Nephron (organoid): ENCODE measurements around the gene ZNF507.
A peak's percentile ranks its signal among the peaks of the same experiment; 100 is the strongest.

Source experiments
- H3K27ac Mint-ChIP-seq, 3 experiments: 2 replicates each; pipeline ENCODE4 v1.8.0; 2020; ENCODE audit warnings: mixed read lengths in 3 of 3, mild to moderate bottlenecking in 2 of 3, moderate library complexity in 1 of 3
- H3K27me3 Mint-ChIP-seq: 2 replicates; pipeline ENCODE4 v1.8.0; 2021; ENCODE audit warnings: low read depth, mild to moderate bottlenecking, moderate library complexity, mixed read lengths
- H3K36me3 Mint-ChIP-seq: 2 replicates; pipeline ENCODE4 v1.8.0; 2020; ENCODE audit warnings: low read depth, mixed read lengths
- H3K4me1 Mint-ChIP-seq: 2 replicates; pipeline ENCODE4 v1.8.0; 2020; ENCODE audit warnings: mixed read lengths
- H3K4me3 Mint-ChIP-seq, 3 experiments: 2 replicates each; pipeline ENCODE4 v1.8.0; 2020; ENCODE audit warnings: mild to moderate bottlenecking in 3 of 3, mixed read lengths in 3 of 3, moderate library complexity in 2 of 3
- H3K9me3 Mint-ChIP-seq: 2 replicates; pipeline ENCODE4 v1.8.0; 2020; ENCODE audit warnings: mixed read lengths
- TF ChIP-seq, protein P1 (sequence below), 3 experiments: fragments of 200-600 bp; sonication (generic); IDR thresholded peaks; one replicate each; pipeline ENCODE4 v1.5.0; 2021; ENCODE audit warnings: antibody characterized with exemption in 3 of 3; ENCODE audit not compliant: unreplicated experiment in 3 of 3

The ZNF507 gene

DNA sequence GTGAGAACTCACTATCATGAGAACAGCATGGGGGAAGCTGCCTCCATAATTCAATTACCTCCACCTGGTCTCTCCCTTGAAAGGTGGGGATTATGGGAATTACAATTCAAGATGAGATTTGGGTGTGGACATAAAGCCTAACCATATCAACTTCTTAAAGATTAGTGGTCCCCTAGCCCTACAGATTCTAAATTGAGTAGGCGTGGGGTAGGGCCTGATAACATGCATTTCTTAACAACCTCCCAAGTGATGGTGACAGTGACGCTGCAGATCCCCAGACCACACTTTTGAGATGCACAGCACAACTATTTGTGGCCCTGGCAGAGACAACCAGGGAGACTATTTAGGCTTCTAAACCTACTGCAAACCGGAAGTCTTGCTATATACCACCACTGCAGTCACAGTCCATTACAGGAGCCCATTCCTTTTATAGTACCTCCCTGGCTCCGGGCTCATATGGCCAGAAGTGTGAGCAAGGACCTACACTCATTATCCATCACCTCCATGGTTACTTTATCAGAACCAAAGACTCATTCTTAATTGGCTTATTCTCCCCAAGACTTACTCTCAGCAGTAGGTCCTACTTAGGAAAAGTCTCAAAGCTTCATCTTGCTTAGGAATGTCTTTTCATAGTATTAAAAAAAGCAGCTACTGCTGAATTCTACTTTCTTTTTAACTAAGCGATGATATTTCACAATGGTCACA lies 58.0 kb downstream of the ZNF507 start:
- H3K27me3 Mint-ChIP-seq = no peaks in the 10 kb centered on the region
- H3K9me3 Mint-ChIP-seq = no peaks in the 10 kb centered on the region
- H3K4me3 Mint-ChIP-seq = peak overlapping the region; percentile 90 to 94 (median 94)
- peaks cover 40% of the 10 kb centered on the region for H3K4me1 Mint-ChIP-seq
- peaks cover 11% of the 10 kb centered on the region for H3K36me3 Mint-ChIP-seq
- TF ChIP-seq, protein P1, sequence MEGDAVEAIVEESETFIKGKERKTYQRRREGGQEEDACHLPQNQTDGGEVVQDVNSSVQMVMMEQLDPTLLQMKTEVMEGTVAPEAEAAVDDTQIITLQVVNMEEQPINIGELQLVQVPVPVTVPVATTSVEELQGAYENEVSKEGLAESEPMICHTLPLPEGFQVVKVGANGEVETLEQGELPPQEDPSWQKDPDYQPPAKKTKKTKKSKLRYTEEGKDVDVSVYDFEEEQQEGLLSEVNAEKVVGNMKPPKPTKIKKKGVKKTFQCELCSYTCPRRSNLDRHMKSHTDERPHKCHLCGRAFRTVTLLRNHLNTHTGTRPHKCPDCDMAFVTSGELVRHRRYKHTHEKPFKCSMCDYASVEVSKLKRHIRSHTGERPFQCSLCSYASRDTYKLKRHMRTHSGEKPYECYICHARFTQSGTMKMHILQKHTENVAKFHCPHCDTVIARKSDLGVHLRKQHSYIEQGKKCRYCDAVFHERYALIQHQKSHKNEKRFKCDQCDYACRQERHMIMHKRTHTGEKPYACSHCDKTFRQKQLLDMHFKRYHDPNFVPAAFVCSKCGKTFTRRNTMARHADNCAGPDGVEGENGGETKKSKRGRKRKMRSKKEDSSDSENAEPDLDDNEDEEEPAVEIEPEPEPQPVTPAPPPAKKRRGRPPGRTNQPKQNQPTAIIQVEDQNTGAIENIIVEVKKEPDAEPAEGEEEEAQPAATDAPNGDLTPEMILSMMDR (IDR thresholded peaks at IDR 0.05; ENCODE audit: unreplicated experiment in 3 of 3) = no peak
- H3K27ac Mint-ChIP-seq = peak overlapping the region; percentile 92 to 98 (median 96)

- H3K36me3 Mint-ChIP-seq = peaks cover 20% of the 10 kb centered on the region
- H3K27ac Mint-ChIP-seq = peak overlapping the region; percentile 92 to 98 (median 96)
- H3K27me3 Mint-ChIP-seq = no peaks in the 10 kb centered on the region
- H3K4me1 Mint-ChIP-seq = peaks cover 40% of the 10 kb centered on the region
- no peaks in the 10 kb centered on the region for H3K9me3 Mint-ChIP-seq
- peak overlapping the region; percentile 90 to 94 (median 94) for H3K4me3 Mint-ChIP-seq
- TF ChIP-seq, protein P1 (IDR thresholded peaks at IDR 0.05; ENCODE audit: unreplicated experiment in 3 of 3) = no peak
Measured at GRCh38 chr19:32404213-32404932, 59.0 kb downstream of the ZNF507 start.

- TF ChIP-seq, protein P1 (IDR thresholded peaks at IDR 0.05; ENCODE audit: unreplicated experiment in 3 of 3) = no peak
- H3K4me1 Mint-ChIP-seq = peaks cover 40% of the 10 kb centered on the region
- no peaks in the 10 kb centered on the region for H3K27me3 Mint-ChIP-seq
- no peaks in the 10 kb centered on the region for H3K9me3 Mint-ChIP-seq
- H3K4me3 Mint-ChIP-seq = peak overlapping the region; percentile 90 to 94 (median 94)
- H3K36me3 Mint-ChIP-seq = peaks cover 26% of the 10 kb centered on the region
- H3K27ac Mint-ChIP-seq = peak overlapping the region; percentile 92 to 98 (median 96)
Measured at GRCh38 chr19:32404933-32405430, 59.6 kb downstream of the ZNF507 start.

GRCh38 chr19:32405431-32406160 lies 60.2 kb downstream of the ZNF507 start, which contains the start of gene DPY19L3:
TSS of gene DPY19L3 (plus strand) at chr19:32405770. CDS start at chr19:32408254, 2,484 bp downstream.
- peaks cover 40% of the 10 kb centered on the region for H3K4me1 Mint-ChIP-seq
- H3K27me3 Mint-ChIP-seq = no peaks in the 10 kb centered on the region
- H3K36me3 Mint-ChIP-seq = peaks cover 30% of the 10 kb centered on the region
- TF ChIP-seq, protein P1 (IDR thresholded peaks at IDR 0.05; ENCODE audit: unreplicated experiment in 3 of 3) = no peak
- no peaks in the 10 kb centered on the region for H3K9me3 Mint-ChIP-seq
- H3K27ac Mint-ChIP-seq = peak within 1 kb of the TSS; percentile 96 to 98 (median 97)
- H3K4me3 Mint-ChIP-seq = peak within 1 kb of the TSS; percentile 92 to 98 (median 94)

- no peaks in the 10 kb centered on the region for H3K9me3 Mint-ChIP-seq
- H3K27ac Mint-ChIP-seq = peak overlapping the region; percentile 89 to 97 (median 94)
- H3K27me3 Mint-ChIP-seq = no peaks in the 10 kb centered on the region
- peaks cover 37% of the 10 kb centered on the region for H3K36me3 Mint-ChIP-seq
- peak overlapping the region; percentile 91 to 98 (median 92) for H3K4me3 Mint-ChIP-seq
- H3K4me1 Mint-ChIP-seq = peaks cover 37% of the 10 kb centered on the region
- TF ChIP-seq, protein P1 (IDR thresholded peaks at IDR 0.05; ENCODE audit: unreplicated experiment in 3 of 3) = no peak
Measured at GRCh38 chr19:32406161-32407003, 61.0 kb downstream of the ZNF507 start.
